HG02623 (cell line): ENCODE data around the gene PIK3AP1.
"Not testable (repeated sequence)": the region's sequence is repeated elsewhere in the genome, so short reads cannot be mapped to it uniquely, and the experiment has no call there.

ENCODE experiments used
- ATAC-seq: cut with Tn5 transposase; IDR thresholded peaks from one replicate; pipeline ENCODE4 v1.9.1; 2021; ENCODE audit warnings: moderate library complexity; ENCODE audit not compliant: unreplicated experiment

Gene PIK3AP1

GRCh38 chr10:96699613-96700012 is 20.7 kb downstream of the PIK3AP1 start:
- no peak for ATAC-seq

GRCh38 chr10:96698305-96698704 is 22.0 kb downstream of the PIK3AP1 start:
- ATAC-seq: not testable (repeated sequence)

- ATAC-seq: no peak
Observed at GRCh38 chr10:96697438-96697837, 22.9 kb downstream of the PIK3AP1 start.

GRCh38 chr10:96696845-96697425 is 23.4 kb downstream of the PIK3AP1 start:
- no peak for ATAC-seq

GRCh38 chr10:96695975-96696634 is 24.2 kb downstream of the PIK3AP1 start:
- no peak for ATAC-seq

- ATAC-seq: no peak
Observed at GRCh38 chr10:96695366-96695765, 24.9 kb downstream of the PIK3AP1 start.

GRCh38 chr10:96693431-96693830 is 26.9 kb downstream of the PIK3AP1 start:
- no peak for ATAC-seq

- no peak for ATAC-seq
Observed at GRCh38 chr10:96692427-96692826, 27.9 kb downstream of the PIK3AP1 start.

GRCh38 chr10:96691761-96692160 is 28.6 kb downstream of the PIK3AP1 start:
- ATAC-seq: no peak

- ATAC-seq: no peak
Observed at GRCh38 chr10:96690755-96691730, 29.3 kb downstream of the PIK3AP1 start.

GRCh38 chr10:96688789-96689188 is 31.5 kb downstream of the PIK3AP1 start:
- no peak for ATAC-seq

- ATAC-seq: no peak
Observed at GRCh38 chr10:96687317-96688012, 32.8 kb downstream of the PIK3AP1 start.

- ATAC-seq: no peak
Observed at GRCh38 chr10:96686514-96686913, 33.8 kb downstream of the PIK3AP1 start.

- no peak for ATAC-seq
Observed at GRCh38 chr10:96685306-96685705, 35.0 kb downstream of the PIK3AP1 start.

- no peak for ATAC-seq
Observed at GRCh38 chr10:96684826-96685225, 35.5 kb downstream of the PIK3AP1 start.

GRCh38 chr10:96683710-96684109 is 36.6 kb downstream of the PIK3AP1 start:
- ATAC-seq: no peak

GRCh38 chr10:96683065-96683464 is 37.2 kb downstream of the PIK3AP1 start:
- no peak for ATAC-seq

- no peak for ATAC-seq
Observed at GRCh38 chr10:96681524-96681923, 38.8 kb downstream of the PIK3AP1 start.

- ATAC-seq: not testable (repeated sequence)
Observed at GRCh38 chr10:96680463-96680862, 39.9 kb downstream of the PIK3AP1 start.

- ATAC-seq: no peak
Observed at GRCh38 chr10:96678725-96679124, 41.6 kb downstream of the PIK3AP1 start.
